ENCODE data around the gene DENR.
"Not testable (repeated sequence)": the region's sequence is repeated elsewhere in the genome, so short reads cannot be mapped to it uniquely, and the experiment has no call there.

Gene DENR

GRCh38 chr12:122752464-122753318 is at the start of gene DENR:
DENR (plus strand) TSS chr12:122752824; CDS start chr12:122753702, 878 bp downstream.
- DNase-seq = peak; percentile 98

- DNase-seq = not testable (repeated sequence)
Observed at GRCh38 chr12:122702890-122703611, 49.6 kb upstream of the DENR start, which contains the start of gene HCAR2. HCAR2 (minus strand) TSS chr12:122703357; CDS start chr12:122703283, 74 bp downstream.

GRCh38 chr12:122703841-122704240 is 48.8 kb upstream of the DENR start:
- DNase-seq = not testable (repeated sequence)

GRCh38 chr12:122709287-122709686 is 43.3 kb upstream of the DENR start:
- DNase-seq = not testable (repeated sequence)

- not testable (repeated sequence) for DNase-seq
Observed at GRCh38 chr12:122710341-122710740, 42.3 kb upstream of the DENR start.

GRCh38 chr12:122711266-122711665 is 41.4 kb upstream of the DENR start:
- DNase-seq = not testable (repeated sequence)

GRCh38 chr12:122713491-122714188 is 39.0 kb upstream of the DENR start:
- not testable (repeated sequence) for DNase-seq

- not testable (repeated sequence) for DNase-seq
Observed at GRCh38 chr12:122715211-122715610, 37.4 kb upstream of the DENR start.

GRCh38 chr12:122716658-122717057 is 36.0 kb upstream of the DENR start, which contains the start of gene HCAR3:
HCAR3 (minus strand) TSS chr12:122716811; CDS start chr12:122716737, 74 bp downstream.
- not testable (repeated sequence) for DNase-seq

GRCh38 chr12:122721057-122721545 is 31.5 kb upstream of the DENR start:
- no peak for DNase-seq

GRCh38 chr12:122722387-122722786 is 30.2 kb upstream of the DENR start:
- no peak for DNase-seq

GRCh38 chr12:122724641-122725243 is 27.9 kb upstream of the DENR start:
- no peak for DNase-seq

- DNase-seq = no peak
Observed at GRCh38 chr12:122725452-122726079, 27.1 kb upstream of the DENR start.

GRCh38 chr12:122726080-122726558 is 26.5 kb upstream of the DENR start:
- no peak for DNase-seq

GRCh38 chr12:122729583-122730214 is 22.9 kb upstream of the DENR start:
- no peak for DNase-seq

- DNase-seq = no peak
Observed at GRCh38 chr12:122730215-122731014, 22.2 kb upstream of the DENR start, which contains the start of gene HCAR1. HCAR1 (minus strand) TSS chr12:122730844; CDS start chr12:122730339, 505 bp downstream.

GRCh38 chr12:122732170-122732569 is 20.5 kb upstream of the DENR start:
- DNase-seq = no peak

GRCh38 chr12:122732611-122733010 is 20.0 kb upstream of the DENR start:
- DNase-seq = no peak

GRCh38 chr12:122738571-122738970 is 14.1 kb upstream of the DENR start:
- no peak for DNase-seq

GRCh38 chr12:122740351-122740750 is 12.3 kb upstream of the DENR start:
- no peak for DNase-seq

All from DMS153 (cell line).